IMR-90 (cell line): ENCODE data around the gene TMEM191B. TPM values are rescaled to one million over a fixed set of nuclear protein-coding genes. Genes with fewer than 3 reads are reported as not detected.
"Not testable (repeated sequence)": the region's sequence is repeated elsewhere in the genome, so short reads cannot be mapped to it uniquely, and the experiment has no call there.

Experiments used
- ATAC-seq: fragments of 200-7000 bp; cut with Tn5 transposase; 2 replicates; pipeline ENCODE4 v1.9.1; 2020; ENCODE audit warnings: low read depth, mild to moderate bottlenecking, moderate library complexity
- BruUV-seq: library from RNA; stranded (reverse); fragments of 400-500 nt; replicated peaks from 2 replicates; lab custom pipeline; 2021; lab: Mats Ljungman, UMichigan
- CTCF ChIA-PET: fragments of 300-600 bp; formaldehyde crosslinking; extraction: SDS; loops from one replicate; lab custom pipeline; 2021; ENCODE audit warnings: antibody characterized with exemption; lab: Yijun Ruan, JAX
- POLR2A ChIA-PET: fragments of 300-600 bp; sonication (Branson Sonifier 250); formaldehyde crosslinking; loops from one replicate; lab custom pipeline; 2022; ENCODE audit warnings: antibody characterized with exemption; ENCODE audit not compliant: unreplicated experiment; lab: Charles Lee
- DNase-seq: peaks from one replicate; pipeline ENCODE4 v3.0.0; 2013
- H2AFZ ChIP-seq: replicated peaks from 2 replicates; pipeline ENCODE3; 2013; ENCODE audit warnings: low read length, mild to moderate bottlenecking; ENCODE audit not compliant: poor library complexity
- H2AK5ac ChIP-seq: 2 replicates; pipeline ENCODE4 v1.6.1; 2013; ENCODE audit warnings: low read depth, low read length, inconsistent platforms
- H2AK9ac ChIP-seq: replicated peaks from 2 replicates; pipeline ENCODE3; 2013; ENCODE audit warnings: mild to moderate bottlenecking, low read depth, low read length, moderate library complexity; ENCODE audit not compliant: poor library complexity
- H2BK120ac ChIP-seq: 2 replicates; pipeline ENCODE4 v1.6.1; 2013; ENCODE audit warnings: low read depth, low read length, inconsistent platforms
- H2BK15ac ChIP-seq: 3 replicates; pipeline ENCODE4 v1.6.1; 2013; ENCODE audit warnings: low read depth, low read length, inconsistent platforms
- H2BK20ac ChIP-seq: 2 replicates; pipeline ENCODE4 v1.6.1; 2013; ENCODE audit warnings: low read depth, mild to moderate bottlenecking, inconsistent platforms, low read length, moderate library complexity
- H2BK5ac ChIP-seq: 2 replicates; pipeline ENCODE4 v1.6.1; 2013; ENCODE audit warnings: mild to moderate bottlenecking, low read depth, low read length, inconsistent platforms; ENCODE audit not compliant: poor library complexity, severe bottlenecking
- H3K14ac ChIP-seq: replicated peaks from 2 replicates; pipeline ENCODE4 v1.6.1; 2013; ENCODE audit warnings: low read depth, low read length, inconsistent platforms
- H3K18ac ChIP-seq: 2 replicates; pipeline ENCODE4 v1.6.1; 2013; ENCODE audit warnings: low read depth, low read length, control low read depth
- H3K23ac ChIP-seq: 2 replicates; pipeline ENCODE4 v1.6.1; 2013; ENCODE audit warnings: low read depth, low read length, inconsistent platforms
- H3K27ac ChIP-seq: 2 replicates; pipeline ENCODE4 v1.5.1; 2013; ENCODE audit warnings: mild to moderate bottlenecking, control low read depth, low read length; ENCODE audit not compliant: insufficient read depth
- H3K27me3 ChIP-seq: 2 replicates; pipeline ENCODE4 v1.6.1; 2013; ENCODE audit warnings: low read length; ENCODE audit not compliant: control insufficient read depth, insufficient read depth
- H3K36me3 ChIP-seq: 2 replicates; pipeline ENCODE4 v1.6.1; 2013; ENCODE audit warnings: low read length, mixed read lengths; ENCODE audit not compliant: control insufficient read depth, insufficient read depth
- H3K4ac ChIP-seq: 2 replicates; pipeline ENCODE4 v1.6.1; 2013; ENCODE audit warnings: low read depth, low read length, inconsistent platforms
- H3K4me1 ChIP-seq: 2 replicates; pipeline ENCODE4 v1.6.1; 2013; ENCODE audit warnings: low read length, mixed read lengths; ENCODE audit not compliant: control insufficient read depth, insufficient read depth
- H3K4me2 ChIP-seq: 2 replicates; pipeline ENCODE4 v1.6.1; 2013; ENCODE audit warnings: low read depth, mild to moderate bottlenecking, control low read depth, low read length, moderate library complexity
- H3K4me3 ChIP-seq: 2 replicates; pipeline ENCODE4 v1.5.1; 2013; ENCODE audit warnings: low read depth, mild to moderate bottlenecking, control low read depth, low read length, moderate library complexity; ENCODE audit not compliant: insufficient read depth
- H3K56ac ChIP-seq: 2 replicates; pipeline ENCODE4 v1.6.1; 2013; ENCODE audit warnings: low read length, inconsistent platforms; ENCODE audit not compliant: insufficient read depth; ENCODE audit errors: extremely low read depth
- H3K79me1 ChIP-seq, 2 experiments: 2 replicates each; pipeline ENCODE4 v1.6.1; 2013; ENCODE audit warnings: low read length in 2 of 2, inconsistent platforms in 1 of 2, low read depth in 1 of 2
- H3K9ac ChIP-seq: 2 replicates; pipeline ENCODE4 v1.6.1; 2013; ENCODE audit warnings: low read depth, low read length, control low read depth
- H3K9me1 ChIP-seq: 2 replicates; pipeline ENCODE4 v1.6.1; 2013; ENCODE audit warnings: low read length, inconsistent platforms; ENCODE audit not compliant: insufficient read depth
- H3K9me3 ChIP-seq: 2 replicates; pipeline ENCODE4 v1.6.1; 2013; ENCODE audit warnings: low read length; ENCODE audit not compliant: control insufficient read depth, insufficient read depth
- H4K20me1 ChIP-seq: 2 replicates; pipeline ENCODE4 v1.6.1; 2013; ENCODE audit warnings: low read length, inconsistent platforms; ENCODE audit not compliant: insufficient read depth
- H4K5ac ChIP-seq: 2 replicates; pipeline ENCODE4 v1.6.1; 2013; ENCODE audit warnings: mild to moderate bottlenecking, low read depth, low read length, control low read depth
- H4K8ac ChIP-seq, 2 experiments: 2 replicates each; pipeline ENCODE4 v1.6.1; 2013; ENCODE audit warnings: low read depth in 2 of 2, low read length in 2 of 2, control low read depth in 1 of 2, inconsistent platforms in 1 of 2
- H4K91ac ChIP-seq: 2 replicates; pipeline ENCODE4 v1.6.1; 2013; ENCODE audit warnings: low read depth, low read length, inconsistent platforms; ENCODE audit not compliant: insufficient read depth
- WGBS, 2 experiments: methylation state at CpG; one replicate each; pipeline versions ENCODE4 v1.1.5 to v1.1.7; 2013; ENCODE audit warnings: missing lambda C conversion rate in 2 of 2; ENCODE audit not compliant: insufficient read length in 1 of 2; ENCODE audit errors: extremely low coverage in 2 of 2; 5-methylcytosine and 5-hydroxymethylcytosine counted together
- dilution Hi-C: fragments of 300-500 bp; cut with HindIII; formaldehyde crosslinking; loops from one replicate; pipeline ENCODE4 v1.14.3; 2018; ENCODE audit warnings: low sequenced_read_pairs; ENCODE audit not compliant: unreplicated experiment
- in situ Hi-C: fragments of 300-500 bp; cut with MboI; formaldehyde crosslinking; loops from 3 replicates; pipeline ENCODE4 v1.14.3; 2019; ENCODE audit warnings: low sequenced_read_pairs, inconsistent platforms, mixed read lengths
- intact Hi-C: fragments of 100-400 bp; cut with micrococcal nuclease; formaldehyde crosslinking; loops from 2 replicates; pipeline ENCODE4 v1.10.0; 2022
- polyA plus RNA-seq, 3 experiments: library from polyadenylated mRNA; depleted of rRNA; stranded (reverse); fragments of >200 nt; gene quantifications; 2 replicates each; pipeline ENCODE4 v1.2.3, GENCODE V29; 2012; ENCODE audit warnings: low replicate concordance in 1 of 3
- total RNA-seq: library from RNA; depleted of rRNA; stranded (reverse); fragments of >200 nt; gene quantifications from 2 replicates; pipeline ENCODE4 v1.2.3, GENCODE V29; 2012

TMEM191B gene
- total and polyA plus RNA-seq, 2 of the 4 experiments (the other 2 are of a cell fraction): 0.80 TPM; not detected in 1

DNA sequence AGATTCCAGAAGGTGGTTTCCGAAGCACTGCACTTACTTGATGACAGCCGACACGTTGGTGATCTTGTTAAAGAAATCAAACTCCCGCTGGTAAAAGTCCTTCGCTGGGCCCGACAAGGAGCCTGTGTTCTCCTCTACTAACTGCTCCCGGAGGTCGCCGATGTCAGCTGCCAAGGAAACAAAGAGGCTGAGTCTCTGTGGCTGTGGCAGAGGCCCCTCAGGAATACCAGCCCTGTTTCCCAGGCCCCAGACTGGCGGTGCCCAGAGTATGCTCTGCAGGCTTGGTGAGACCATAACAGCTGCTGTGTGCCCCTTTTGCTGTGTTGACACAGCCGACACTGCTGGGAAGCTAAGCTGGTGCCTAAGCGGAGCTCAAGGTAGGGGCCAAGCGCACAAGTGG, 17.0 kb downstream of the TMEM191B start:
- H4K5ac ChIP-seq, BruUV-seq, DNase-seq, H3K27ac ChIP-seq, H2AFZ ChIP-seq, H2BK20ac ChIP-seq, H2BK15ac ChIP-seq, ATAC-seq, H4K20me1 ChIP-seq, H4K91ac ChIP-seq, H2BK5ac ChIP-seq, H3K56ac ChIP-seq, H3K14ac ChIP-seq, H2AK9ac ChIP-seq, H3K4me2 ChIP-seq, POLR2A ChIA-PET, H3K9ac ChIP-seq, H3K36me3 ChIP-seq, H3K23ac ChIP-seq, H3K9me3 ChIP-seq, H3K27me3 ChIP-seq, H3K4me3 ChIP-seq, dilution Hi-C loops, H2BK120ac ChIP-seq, intact Hi-C loops, H3K18ac ChIP-seq, CTCF ChIA-PET, H2AK5ac ChIP-seq, in situ Hi-C loops, H3K79me1 ChIP-seq, H3K4ac ChIP-seq, H3K4me1 ChIP-seq, H4K8ac ChIP-seq, H3K9me1 ChIP-seq: not testable (repeated sequence)
- no CpG with 5 or more reads among the region's 13 CpGs for WGBS, 2 experiments

DNA sequence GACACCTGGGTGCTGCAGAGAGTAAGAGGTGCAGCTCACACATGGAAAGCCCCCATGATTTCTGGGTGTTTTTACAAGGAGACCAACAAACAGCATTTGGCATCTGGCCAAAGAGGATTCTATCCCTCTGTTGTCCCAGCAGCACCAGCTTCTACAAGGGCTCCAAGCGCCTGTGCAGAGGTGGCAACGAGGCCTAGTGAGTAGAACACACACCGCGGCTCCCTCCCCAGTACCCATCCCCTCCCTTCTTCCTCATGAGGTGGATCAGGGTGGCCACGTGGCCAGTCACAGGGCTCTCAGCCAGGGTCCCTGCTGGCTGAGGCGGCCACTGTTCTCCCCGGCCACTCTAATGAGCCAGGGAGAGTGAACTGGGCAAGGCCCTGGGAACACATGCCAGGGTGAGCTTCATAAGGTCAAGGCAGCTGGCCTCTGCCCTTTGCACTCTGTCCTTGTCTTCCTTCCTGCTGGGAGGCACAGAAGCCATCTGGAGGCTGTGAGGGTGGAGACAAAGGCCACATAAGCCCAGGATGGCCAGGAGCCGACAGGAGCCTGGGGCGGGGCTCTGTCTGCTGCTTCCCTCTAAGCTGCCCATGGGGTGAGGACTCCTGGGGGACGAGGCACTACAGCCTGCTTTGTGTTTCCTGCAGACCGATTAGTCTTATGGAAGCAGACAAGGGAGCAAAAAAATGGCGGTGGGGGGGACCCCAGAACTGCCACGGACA, 22.0 kb downstream of the TMEM191B start:
- H3K4me2 ChIP-seq, in situ Hi-C loops, ATAC-seq, H2AK5ac ChIP-seq, H4K20me1 ChIP-seq, H4K91ac ChIP-seq, H3K36me3 ChIP-seq, H3K9me1 ChIP-seq, intact Hi-C loops, CTCF ChIA-PET, H2AK9ac ChIP-seq, H3K9ac ChIP-seq, H2BK120ac ChIP-seq, H3K23ac ChIP-seq, H2BK20ac ChIP-seq, H3K9me3 ChIP-seq, H3K56ac ChIP-seq, POLR2A ChIA-PET, H3K4ac ChIP-seq, dilution Hi-C loops, H3K18ac ChIP-seq, H3K4me3 ChIP-seq, H4K5ac ChIP-seq, H4K8ac ChIP-seq, H3K27ac ChIP-seq, BruUV-seq, H2BK5ac ChIP-seq, H2AFZ ChIP-seq, H3K79me1 ChIP-seq, H2BK15ac ChIP-seq, H3K14ac ChIP-seq, DNase-seq, H3K27me3 ChIP-seq, H3K4me1 ChIP-seq: not testable (repeated sequence)
- WGBS, 2 experiments: no CpG with 5 or more reads among the region's 13 CpGs
